GM21576 (cell line): ENCODE data around the gene CA10.

Experiments used
- ATAC-seq: cut with Tn5 transposase; IDR thresholded peaks from one replicate; pipeline ENCODE4 v1.9.1; 2021; ENCODE audit warnings: mild to moderate bottlenecking, moderate library complexity; ENCODE audit not compliant: unreplicated experiment

CA10 gene

DNA sequence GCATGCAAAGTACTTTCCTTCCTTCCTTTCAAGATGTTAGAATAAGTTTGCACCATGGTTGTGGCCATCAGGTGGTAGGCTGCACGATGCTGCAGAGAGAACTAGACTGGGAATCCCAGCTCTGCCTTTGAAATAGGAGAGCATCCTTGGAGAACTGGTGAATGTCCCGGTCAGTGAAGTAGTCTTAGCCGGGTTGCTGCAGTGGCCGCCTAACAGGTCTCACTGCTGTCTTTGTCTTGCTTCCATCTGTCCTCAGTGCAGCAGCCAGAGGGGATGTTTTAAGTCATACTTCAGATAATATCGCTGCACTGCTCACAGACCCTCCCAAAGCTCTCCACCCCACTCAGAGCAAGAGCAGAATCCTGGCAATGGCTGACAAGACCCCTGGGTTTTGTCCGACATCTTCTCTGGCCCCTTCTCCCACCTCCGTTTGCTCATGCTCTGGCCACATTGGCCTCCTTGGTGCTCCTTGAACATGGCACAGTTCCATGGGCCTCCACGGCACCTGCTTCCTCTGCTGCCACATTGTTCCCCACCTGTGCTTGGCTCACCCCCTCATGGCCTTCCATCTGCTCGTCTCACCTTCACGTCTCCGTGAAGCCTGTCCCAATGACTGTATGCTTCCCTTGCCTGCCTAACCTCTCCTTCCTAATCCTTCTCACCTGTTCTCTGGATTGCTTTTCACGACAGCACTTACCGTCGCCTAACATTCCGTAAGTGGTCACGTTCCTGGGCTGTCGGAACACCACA is 458.3 kb downstream of the CA10 start:
- no peak for ATAC-seq

DNA sequence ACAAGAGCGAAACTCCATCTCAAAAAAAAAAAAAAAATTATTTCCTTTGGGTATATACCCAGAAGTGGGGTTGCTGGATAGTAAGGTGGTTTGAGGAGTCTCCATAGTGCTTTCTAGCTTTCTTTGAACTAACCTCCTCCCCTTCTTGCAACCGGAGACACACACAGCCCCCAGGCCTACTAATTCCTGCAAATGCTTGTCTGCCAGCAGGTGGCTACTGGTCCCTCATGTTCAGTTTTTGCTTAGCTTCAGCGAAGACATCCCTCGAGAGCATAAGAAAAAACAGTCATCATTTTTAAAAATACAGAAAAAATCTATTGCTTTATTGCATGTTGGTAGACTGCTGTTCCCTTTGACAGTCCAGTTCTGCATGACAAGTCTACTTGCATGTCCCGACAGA is 459.2 kb downstream of the CA10 start:
- no peak for ATAC-seq

DNA sequence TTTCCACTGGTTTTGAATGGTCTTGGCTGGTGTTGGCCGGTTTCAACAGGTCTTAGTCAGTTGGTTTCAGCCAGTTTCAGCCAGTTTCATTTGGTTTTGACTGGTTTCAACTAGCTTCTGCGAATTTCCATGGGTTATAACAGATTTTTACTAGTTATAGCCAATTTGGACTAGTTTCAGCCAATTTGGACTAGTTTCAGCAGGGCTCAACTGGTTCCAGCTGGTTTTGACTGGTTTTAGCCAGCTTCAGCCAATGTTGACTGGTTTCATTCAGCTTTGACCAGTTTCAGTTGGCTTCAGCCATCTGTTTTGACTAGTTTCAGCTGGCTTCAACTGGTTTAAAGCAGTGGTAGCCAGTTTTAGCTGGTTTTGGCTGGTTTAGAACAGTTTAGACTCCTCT is 465.6 kb downstream of the CA10 start:
- ATAC-seq: no peak

DNA sequence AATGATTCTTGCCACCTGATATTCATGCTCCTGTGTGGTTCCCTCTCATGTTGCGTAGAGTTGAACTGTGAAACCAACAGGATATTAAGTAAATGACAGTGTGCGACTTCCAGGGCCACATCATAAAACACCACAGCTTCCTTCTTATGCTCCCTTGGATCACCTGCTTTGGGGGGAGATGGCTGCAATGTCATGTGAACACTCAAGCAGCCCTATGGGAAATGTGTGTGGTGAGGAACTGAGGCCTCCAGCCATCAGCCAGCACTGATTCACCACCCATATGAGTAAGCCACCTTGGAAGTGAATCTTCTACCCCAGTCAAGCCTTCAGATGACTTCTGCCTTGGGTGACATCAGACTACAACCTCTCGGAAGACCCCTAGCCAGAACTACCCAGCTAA is 470.6 kb downstream of the CA10 start:
- no peak for ATAC-seq

DNA sequence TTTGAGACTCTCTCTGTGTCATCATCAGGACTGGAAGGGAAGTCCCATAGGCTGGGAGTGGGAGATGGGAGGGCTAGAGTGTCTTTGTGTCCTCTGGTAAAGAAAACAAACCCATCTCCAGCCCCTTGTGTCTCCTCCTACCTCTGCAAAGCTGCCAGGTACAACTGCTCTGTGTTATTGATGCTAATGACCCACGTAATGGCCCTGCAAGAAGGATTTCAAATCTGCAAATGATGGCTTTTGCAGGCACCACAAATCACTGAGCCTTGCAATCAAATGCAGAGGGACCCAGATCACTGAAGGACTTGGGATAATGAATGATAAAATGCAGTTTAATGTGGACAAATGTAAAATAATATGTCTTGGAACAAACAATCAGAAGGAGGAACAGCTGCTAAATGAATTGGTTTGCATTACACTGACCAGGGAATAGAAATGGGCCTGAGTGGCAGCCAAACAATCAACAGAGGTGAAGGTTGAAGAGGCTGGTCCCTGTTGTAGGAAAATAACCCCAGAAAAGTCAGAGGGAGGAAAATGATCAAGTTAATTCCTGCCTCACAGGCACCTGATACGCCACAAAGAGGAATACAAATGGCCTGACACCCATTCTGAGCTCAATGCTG is 473.1 kb downstream of the CA10 start:
- ATAC-seq: no peak

DNA sequence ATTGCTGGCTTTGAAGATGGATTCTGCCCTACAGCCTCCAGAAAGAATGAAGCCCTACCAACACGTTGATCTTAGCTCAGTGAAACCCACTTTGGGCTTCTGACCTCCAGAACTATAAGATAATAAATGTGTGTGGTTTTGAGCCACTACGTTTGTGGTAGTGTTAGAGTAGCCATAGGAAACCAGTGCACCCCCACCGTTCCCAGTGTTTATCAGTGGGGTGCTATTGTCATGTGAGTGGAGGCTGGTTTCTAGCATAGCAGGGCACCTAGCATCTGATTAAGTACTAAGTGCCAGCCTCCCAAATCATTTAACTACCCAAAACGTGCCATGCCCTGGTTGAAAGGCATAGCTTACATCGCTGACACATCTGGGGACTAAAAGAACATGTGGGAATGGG is 474.3 kb downstream of the CA10 start:
- no peak for ATAC-seq

DNA sequence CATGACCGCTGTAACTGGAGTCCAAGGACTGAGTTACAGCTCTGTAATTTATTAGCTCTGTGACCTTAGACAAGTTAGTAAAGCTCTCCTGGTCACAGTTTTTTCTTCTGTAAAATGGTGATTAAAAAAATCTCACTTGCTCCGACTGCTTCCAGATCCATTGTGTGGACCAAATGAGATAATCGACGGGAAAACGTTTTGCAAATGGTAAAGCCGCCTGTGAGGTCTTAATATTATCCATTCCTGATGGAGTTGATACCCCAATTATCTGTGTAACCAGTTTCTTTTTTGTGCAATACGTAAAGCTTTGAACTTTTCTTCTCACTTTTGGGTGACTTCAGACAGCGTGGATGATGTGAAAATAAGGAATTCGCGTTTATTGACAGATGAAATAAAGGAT is 475.2 kb downstream of the CA10 start:
- ATAC-seq: no peak

DNA sequence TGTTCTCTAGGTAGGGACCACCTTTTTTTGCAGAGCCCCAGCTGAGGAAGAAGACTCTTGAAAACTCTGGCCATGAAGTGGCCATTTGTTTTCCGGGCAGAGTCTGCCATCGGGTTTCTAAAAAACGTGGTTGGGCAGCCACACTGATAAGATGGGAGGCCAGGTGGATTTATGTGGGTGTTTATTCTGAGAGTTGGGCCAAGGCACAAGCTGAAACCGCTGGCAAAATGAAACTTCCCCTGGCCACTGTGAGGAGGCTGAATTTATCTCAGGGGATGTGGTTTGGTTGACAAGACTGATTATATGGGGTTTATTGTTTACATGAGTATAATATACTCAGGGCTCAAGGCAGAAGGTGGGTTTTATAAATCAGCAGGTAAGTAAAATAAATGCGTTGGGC is 476.4 kb downstream of the CA10 start:
- ATAC-seq: no peak

DNA sequence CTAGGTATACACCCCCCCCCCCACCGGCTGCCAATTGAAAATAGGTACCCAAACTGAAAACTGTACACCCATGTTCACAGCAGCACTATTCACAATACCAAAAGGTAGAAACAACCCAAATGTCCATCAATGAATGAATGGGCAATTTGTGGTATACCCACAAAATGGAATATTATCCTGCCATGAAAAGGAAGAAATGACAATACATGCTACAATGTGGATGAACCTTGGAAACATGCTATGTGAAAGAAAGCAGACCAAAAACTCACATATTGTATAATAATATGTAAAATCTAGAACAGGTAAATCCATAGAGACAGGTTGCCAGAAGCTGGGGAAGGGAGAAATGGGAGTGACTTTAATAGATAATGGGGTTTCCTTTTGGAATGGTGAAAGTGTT is 480.6 kb downstream of the CA10 start:
- ATAC-seq: no peak

DNA sequence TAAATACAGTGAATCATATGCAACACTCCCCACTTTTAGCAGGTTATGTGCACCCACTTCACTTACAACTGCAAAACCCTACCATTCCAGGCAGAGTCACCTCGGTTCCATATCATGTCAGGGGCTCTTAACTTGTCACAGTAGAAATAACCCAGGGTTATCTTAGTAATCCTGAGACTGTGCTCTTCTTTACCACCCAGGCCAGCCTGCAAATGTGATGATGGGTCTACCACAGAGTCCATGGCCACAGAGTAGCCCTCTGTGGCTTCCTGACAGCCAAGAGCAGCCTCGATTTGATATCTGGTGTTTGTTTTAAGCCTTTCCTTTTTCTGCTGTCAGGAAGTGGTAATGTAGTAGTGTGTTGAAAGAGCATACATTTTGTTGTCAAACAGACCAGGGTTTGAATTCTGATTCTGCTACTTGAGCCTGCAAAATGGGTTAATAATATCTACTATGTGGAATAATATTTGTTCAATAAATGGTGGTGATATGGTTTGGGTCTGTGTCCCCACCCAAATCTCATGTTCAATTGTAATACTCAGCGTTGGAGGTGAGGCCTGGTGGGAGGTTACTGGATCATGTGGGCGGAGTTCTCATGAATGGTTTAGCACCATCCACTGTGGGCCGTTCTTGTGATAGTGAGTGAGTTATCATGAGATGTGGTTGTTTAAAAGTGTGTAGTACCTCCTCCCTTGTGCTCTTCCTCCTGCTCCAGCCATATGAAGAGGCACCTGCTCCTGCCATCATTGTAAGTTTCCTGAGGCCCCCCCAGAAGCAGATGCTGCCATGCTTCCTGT is 481.6 kb downstream of the CA10 start:
- no peak for ATAC-seq

DNA sequence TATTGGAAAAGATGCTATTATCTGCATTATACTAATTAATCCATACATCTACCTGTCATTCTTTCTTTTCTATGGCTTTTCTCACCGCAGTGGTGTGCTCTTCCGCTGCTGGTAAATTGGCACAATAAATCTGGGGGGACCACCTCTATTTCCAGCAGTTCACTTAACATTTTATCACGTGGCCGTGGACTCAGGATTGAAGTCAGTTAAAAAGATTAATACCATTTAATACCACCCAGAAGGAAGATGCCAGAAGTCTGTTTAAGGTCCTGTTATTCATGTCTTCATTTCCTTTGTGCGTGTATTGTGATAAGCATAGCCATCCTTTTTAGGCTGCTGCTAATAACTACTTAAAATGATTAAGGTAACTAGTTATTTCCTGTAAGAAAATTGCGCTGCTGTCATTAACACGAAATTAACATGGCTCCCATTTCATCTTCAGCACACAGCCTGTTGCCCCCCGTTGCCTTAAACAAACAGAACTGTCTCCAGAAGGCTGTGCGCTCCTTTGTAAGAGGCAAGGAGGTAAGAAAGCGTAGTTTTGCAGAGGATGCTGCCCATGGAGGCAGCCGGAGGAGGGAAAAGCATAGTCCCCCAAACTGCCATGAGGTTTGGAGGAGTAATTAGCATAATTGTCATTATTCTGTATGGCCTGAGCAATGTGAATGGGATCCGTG is 483.8 kb downstream of the CA10 start:
- no peak for ATAC-seq

DNA sequence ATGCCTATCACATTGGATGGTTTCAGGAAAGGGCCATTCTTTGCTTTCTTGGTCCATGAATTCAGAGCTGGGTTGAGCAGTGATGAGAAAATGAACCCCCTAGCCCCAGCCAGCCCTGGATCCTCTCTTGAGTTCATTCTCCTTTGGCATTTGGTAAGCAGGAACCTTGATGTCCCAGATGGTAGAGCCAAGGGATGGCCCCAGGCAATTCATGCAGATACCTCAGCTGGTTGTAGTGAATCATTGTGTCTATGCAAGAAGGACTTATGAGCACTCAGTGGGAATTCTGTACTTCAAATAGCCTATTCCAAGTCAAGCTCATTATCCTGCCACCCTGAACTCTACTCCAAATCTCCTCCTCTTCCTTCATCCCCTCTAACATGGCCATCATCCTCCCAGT is 485.4 kb downstream of the CA10 start:
- ATAC-seq: no peak

DNA sequence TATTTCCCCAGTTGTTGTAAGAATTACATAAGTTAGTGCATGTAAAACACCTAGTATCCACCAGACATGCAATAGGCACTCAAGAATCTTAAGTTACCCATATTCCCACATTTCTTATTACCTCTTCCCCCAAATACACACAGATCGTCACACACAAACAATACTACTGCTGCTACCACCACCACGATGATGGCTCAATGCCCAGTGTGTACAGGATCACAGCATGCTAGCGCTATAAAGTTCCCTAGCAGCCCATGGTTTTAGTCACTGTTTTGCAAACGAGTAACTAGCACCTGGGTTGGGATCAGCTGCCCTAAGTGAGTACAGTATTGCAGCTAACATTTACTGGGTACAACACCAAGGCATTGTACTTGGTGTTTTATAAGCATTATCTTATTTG is 486.4 kb downstream of the CA10 start:
- no peak for ATAC-seq

DNA sequence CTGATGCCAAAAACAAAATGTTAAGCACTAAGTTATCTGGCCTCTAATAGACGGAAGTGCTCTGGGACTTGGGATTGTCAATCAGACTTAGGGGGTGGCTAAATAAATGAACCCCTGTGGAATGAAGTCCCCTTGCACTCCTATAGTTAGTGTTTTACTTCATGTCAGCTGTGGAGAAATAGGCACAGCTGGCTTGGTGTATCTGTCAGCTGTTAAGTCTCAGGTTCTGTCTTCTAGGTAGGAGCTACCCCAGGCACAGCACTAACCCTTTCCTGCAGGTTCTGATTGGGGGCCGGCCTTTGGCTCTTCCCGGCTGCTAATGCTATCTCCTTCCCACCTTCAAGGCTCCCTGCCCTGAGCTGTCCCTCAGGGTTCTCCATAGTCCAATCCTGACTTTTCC is 487.6 kb downstream of the CA10 start:
- no peak for ATAC-seq

DNA sequence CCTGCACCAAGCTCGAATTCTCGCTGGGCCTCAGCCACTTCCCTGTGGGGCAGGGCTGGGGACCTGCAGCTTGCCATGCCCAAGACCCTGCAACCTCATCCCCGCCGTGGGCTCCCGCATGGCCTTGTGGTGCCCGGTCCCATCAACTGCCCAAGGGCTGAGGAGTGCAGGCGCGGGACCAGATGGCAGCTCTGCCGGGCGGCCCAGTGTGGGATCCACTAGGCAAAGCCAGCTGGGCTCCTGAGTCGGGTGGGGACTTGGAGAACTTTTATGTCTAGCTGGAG is 489.6 kb downstream of the CA10 start:
- ATAC-seq: no peak

DNA sequence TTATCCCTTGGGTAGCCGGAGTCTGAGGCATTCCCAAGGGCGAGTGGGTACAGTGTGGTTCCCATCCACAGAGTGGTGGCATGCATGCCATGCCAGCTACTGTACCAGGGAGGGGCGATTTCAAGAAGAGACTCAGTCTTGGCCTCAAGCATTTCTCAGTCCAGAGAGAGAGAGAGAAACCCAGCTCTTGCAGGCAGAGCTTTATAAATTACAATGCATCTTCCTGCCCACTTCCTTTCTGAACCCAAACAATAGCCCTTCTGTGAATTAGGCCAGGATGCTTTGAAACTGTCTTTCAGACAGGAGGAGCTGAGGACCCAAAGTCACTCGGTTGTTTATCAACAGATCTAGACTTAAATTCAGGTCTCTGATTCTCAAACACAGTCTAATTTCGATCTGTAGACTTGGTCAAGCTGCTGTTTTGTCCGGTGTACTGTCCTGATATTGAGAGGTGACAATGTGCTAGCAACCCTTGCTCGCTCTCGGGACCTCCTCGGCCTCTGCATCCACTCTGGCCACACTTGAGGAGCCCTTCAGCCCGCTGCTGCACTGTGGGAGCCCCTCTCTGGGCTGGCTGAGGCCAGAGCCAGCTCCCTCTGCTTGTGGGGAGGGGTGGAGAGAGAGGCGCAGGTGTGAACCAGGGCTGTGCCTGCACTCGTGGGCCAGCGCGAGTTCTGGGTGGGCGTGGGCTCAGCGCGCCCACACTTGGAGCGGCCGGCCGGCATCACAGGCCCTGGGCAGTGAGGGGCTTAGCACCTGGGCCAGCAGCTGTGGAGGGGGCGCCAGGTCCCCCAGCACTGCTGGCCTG is 490.2 kb downstream of the CA10 start:
- no peak for ATAC-seq

DNA sequence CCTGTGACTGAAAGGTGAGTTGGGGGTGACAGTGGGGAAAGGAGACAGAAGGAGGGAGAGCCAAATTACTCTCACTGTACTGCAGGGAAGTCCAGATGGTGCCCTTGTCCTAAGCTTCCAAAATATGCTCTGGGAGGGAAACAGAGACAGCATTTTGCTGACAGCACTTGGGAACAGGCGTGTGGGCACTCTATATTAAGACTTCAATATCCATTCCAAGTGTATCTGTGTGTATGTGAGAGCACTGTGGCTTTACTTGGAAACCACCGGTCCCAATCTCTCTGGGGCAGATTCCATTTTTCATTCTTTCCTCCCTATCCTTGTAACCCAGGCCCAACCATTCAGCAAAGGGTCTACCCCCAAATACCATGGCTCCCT is 490.8 kb downstream of the CA10 start:
- no peak for ATAC-seq

DNA sequence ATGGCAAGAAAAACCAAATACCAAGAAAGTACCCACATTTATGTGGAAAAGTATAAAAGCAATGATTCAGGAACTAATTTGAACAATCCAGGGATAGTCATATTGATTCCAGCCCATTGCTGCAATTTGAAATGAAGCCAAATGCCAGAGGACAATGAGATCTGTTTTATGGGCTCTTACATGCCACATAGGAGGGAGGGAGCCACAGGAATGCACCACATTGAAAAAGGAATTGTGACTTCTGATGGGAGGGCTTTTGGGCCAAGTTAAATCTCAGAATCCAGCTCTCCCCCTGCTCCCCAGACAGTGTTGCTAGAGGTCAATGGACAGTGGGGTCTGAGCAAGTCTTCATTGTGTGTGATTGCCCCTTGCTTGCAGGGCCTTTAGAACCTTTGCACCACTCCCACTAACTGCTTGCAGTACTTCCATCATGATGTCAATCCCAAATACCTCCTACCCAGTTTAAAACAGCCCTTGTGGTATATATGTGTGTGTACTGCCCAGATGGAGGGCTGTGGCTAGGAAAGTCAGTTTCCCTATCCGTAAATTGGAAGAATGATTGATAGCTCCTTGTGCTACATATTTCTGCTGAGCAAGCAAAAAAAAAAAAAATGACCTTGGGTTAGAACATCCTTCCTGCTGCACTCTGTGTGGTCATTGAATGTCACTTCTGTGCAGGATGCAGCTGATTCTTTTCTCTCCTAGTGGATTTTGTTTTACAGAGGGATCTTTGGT is 491.4 kb downstream of the CA10 start:
- no peak for ATAC-seq

DNA sequence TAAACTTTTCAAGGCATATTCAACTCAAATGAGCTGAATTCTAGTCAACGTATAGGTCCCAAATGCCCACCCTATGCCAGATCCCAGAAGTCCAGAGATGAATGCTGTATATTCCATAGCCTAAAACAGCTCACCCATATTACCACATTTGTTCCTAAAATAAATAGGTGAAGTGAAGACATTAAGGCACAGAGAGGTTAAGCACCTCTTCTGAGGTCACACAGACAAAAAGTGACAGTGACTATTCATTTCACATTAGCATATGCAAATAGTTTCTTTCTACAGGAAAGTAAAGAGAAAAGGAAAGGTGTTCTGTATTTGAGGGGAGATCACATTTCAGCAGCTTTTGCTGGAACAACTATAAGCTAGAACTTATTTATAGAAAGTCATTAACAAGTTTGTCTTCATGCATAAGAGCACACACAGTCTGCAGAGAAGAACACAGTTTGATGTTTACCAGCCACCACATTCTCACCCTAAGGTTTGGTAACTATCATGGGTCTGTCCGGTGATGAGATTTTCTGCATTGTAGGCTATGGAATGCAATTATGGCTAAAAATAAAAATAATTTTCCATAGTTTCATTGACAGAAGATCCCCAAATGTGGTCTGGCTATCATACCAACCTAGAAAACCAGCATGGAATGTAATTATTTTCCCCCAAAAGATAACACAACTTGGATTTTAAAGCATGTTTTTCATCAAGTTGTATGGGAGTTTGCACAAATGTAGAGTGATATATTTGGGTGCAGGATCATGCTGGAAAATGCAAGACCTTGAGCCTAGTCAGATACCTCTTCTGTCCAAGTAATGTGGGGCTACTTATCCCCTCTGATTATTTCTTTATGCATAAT is 496.1 kb downstream of the CA10 start:
- ATAC-seq: no peak
